Measurements from ENCODE around the gene SLC28A1.
"Not testable (repeated sequence)": the region's sequence is repeated elsewhere in the genome, so short reads cannot be mapped to it uniquely, and the experiment has no call there.

SLC28A1 gene

DNA sequence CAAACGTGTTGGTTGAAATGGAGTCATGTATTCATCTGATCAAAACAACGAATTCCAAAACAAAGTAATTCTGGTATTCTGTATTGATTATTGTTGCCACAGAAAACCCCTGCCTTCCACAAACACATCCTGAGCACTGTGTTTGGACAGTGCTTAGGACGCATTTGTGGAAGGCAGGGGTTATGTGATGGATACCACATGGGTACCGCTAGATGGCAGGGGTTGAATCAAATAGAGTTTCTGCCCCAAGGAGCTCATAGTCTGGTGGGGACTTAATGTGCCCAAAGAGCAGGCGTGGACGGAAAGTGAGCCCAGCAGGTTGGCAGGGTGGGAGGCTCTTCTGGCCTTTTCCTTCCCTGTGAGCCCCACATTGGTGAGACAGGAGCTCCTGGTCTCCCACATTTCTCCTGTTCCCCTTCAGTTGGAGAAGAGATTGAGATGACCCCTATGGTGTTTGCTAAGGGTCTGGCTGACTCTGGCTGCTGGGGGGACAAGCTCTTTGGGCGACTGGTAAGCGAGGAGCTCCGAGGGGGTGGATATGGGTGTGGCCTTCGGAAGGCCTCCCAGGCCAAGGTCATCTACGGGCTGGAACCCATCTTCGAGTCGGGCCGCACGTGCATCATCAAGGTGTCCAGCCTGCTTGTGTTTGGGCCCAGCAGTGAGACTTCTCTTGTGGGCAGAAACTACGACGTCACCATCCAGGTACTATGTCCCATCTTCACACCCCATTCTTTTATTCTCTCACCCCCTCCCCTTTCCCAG is 22.1 kb upstream of the SLC28A1 start:
- no peak for DNase-seq (ENCODE audit: low read depth)

DNA sequence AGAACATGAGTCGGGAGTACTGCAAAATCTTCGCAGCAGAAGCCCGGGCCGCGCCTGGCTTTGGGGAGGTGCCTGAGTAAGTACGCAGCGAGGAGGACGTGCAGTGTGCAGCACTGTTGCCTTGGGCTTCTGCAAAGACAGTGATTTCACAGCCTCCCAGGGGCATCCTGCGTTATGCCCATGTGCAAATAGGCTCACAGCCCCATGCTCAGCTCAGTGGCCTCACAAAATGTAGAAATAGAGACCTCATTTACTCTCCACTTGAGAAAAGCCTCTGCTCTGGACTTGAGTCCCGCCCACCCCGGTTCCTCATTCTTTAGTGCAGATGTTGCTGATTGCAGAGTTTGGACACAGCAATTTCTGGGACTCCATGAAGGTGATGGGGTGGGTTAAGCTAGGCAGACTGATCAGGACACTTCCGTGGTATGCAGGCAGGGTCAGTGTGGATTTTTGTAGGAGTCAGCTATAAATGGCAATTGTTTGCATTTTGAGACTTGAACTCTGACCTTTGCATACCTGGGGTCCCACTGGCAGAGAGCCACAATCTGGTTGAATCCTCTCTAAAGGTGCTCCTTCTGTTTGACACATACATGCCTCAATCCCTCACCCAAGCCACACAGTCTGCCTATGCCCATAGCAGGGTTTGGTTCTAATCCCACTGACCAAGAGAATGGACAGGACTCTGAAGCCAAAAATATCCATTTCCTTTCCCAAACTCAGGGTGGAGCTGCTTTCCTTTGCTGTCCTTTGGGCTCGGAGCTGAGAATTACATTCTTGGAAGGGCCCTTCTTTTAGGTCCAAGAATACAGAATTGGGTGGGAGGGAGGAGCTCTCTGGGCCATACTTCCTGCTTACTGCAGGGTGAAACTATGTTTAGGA is 20.7 kb upstream of the SLC28A1 start:
- DNase-seq (ENCODE audit: low read depth) = no peak

DNA sequence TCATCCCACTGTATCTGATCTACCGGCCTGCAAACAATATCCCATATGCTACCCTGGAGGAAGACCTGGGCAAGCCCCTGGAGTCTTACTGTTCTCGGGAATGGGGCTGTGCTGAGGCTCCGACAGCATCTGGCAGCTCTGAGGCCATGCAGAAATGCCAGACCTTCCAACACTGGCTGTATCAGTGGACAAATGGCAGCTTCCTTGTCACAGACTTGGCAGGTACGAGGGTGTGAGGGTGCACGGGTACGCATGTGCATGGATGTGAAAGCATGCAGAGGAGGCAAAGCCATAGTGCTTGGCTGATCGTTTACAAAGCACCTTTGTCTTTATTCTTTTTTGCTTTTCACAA is 20.0 kb upstream of the SLC28A1 start:
- DNase-seq (ENCODE audit: low read depth) = no peak

DNA sequence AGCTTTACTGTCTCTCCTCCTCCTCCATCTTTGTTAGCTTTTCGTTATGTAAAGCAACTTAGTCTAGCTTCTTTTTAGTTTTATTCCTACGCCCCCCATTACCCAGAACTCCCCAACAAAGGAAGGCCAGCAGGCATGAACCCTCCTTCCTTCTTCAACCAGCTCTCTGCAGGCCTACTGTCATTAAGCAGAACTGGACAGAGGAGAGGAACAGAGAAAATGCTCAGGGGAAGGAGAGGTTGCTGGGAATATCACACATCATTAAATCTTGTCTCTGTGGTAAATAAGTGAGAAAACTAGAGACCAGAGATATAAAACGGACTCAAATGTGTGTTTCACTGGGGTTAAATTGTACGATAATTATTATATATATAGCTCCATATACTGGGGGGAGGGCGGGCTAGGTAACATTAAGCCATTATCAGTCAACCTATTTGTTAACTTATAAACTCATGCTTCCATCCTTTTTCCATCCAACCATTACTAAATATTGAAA is 19.3 kb upstream of the SLC28A1 start:
- no peak for DNase-seq (ENCODE audit: low read depth)

DNA sequence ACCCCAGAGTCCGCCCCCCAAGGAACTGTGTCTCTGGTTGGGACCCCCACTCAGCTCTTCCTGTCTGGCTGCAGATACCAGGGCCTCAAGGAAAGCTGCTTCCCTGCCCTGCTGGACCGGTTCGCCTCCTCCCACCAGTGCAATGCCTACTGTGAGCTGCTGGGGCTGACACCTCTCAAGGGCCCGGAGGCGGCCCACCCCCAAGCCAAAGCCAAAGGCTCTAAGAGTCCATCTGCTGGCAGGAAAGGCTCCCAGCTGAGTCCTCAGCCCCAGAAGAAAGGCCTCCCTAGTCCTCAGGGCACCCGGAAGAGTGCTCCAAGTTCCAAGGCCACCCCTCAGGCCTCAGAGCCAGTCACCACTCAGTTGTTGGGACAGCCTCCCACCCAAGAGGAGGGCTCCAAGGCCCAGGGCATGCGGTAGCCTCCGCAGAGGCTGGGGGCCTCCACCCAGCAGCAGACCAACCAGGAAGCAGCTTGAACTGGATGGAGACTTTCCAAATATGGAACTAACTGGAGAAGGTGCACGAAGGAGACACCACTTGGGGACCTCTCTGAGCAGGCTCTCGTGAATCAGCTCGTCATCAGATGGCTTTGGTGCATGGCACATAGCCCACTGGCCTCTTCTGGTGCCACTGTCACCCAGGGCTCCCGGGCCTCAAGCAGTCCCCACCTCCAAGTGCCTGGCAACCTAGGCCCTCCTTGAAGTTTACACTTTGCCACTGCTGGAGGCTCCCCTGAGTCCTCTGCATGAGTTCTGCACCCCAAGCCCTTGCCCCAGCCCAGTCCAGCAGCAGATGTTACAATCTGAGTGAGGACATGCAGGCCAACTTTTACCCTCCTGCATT is 16.2 kb upstream of the SLC28A1 start:
- no peak for DNase-seq (ENCODE audit: low read depth)

DNA sequence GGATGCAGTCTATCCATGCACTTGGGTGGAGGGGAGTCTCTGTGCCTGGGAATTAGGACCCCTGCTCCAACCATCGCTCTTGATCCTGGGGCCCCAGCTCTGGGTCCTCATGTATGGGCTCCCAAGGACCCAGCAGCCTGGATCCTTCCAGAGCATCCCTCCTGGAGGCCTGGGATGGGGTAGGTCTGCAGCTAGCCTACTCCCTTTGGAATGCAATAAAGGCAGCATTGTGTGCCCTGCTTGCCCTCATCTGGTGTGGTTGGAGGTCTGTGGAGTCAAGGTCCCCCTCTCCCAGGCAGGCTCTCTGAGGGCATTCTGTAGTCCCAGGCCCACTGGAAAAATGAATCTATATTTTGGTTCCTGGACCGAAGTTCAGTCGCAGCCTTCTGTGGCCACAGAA is 15.0 kb upstream of the SLC28A1 start:
- no peak for DNase-seq (ENCODE audit: low read depth)

DNA sequence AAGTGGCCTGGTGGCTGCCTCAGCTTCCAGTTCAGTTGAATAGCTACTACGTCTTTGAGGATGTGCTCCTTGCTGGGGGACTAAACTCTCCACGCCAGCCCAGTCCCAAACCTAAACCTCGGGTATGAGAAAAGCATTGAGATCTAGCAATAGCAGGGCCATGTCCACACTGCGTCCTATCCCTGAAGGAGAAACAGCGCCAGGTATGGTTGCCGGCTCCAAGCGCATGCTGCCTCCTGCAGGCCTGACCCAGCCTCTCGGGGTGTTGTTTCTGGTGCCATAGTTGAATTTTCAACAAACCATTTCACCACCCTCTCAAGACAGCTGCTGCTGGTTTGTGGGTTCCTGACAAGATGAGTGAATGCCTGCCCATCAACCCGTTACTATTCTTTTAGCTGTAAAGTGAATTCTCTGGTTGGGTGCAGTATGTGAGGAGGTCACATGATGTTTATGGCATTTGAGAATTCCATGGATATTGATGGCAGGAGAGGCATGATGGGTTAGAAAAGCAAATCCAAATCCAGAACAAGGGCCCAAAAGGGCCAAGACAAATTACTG is 13.0 kb upstream of the SLC28A1 start:
- no peak for DNase-seq (ENCODE audit: low read depth)

DNA sequence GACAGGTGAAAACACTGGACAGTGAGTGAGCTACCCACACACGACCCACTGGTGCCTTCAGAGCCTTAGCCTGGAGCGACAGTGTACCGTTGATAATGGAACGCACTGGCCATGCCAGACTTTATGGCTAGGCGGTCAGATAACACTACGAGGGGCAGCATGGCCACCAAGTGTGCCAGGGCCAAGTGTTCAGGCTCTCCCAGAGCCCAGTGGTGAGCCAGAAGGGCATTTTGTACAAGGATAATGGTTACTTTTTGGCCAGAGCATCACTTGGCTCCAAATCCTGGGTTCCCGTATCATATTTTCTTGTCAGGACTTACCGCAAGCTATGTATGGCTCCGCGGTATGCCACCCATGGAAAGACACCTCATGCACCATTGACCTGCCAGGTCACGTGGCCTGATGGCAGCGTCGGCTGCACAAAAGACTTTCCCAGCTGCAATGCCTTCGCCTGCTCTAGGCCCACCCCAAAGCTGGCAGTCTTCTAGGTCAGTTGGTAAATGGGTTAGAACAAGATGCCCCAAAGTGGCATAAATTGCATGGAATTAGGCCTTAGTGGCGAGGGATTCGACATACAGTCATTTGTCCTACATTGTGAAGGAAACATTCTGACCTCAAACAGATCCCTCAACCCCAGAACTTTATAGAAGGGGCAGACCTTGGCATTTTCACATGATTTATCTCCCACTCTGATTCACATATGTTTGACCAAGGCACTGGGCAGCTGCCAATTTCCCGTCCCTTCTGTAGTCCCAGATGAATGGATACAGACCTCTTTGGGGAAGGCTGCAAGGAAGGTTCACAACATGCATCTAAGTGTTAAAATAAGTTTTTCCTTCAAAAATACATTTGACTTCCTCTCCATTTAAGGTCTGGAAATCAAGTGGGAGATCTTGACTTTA is 12.2 kb upstream of the SLC28A1 start:
- no peak for DNase-seq (ENCODE audit: low read depth)

DNA sequence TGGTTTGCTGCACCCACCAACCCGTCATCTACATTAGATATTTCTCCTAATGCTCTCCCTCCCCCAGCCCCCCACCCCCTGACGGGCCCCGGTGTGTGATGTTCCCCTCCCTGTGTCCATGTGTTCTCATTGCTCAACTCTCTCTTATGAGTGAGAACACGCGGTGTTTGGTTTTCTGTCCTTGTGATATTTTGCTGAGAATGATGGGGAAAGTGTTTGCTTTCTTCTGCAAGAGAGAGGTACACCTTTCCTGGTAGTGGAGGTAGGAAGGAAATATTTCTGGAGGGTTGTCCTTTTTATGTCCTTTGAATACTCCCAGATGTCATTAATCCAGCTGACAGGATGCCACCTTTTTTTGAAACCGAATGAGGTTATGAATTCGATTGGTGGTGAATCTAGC is 10.5 kb upstream of the SLC28A1 start:
- DNase-seq (ENCODE audit: low read depth) = no peak

DNA sequence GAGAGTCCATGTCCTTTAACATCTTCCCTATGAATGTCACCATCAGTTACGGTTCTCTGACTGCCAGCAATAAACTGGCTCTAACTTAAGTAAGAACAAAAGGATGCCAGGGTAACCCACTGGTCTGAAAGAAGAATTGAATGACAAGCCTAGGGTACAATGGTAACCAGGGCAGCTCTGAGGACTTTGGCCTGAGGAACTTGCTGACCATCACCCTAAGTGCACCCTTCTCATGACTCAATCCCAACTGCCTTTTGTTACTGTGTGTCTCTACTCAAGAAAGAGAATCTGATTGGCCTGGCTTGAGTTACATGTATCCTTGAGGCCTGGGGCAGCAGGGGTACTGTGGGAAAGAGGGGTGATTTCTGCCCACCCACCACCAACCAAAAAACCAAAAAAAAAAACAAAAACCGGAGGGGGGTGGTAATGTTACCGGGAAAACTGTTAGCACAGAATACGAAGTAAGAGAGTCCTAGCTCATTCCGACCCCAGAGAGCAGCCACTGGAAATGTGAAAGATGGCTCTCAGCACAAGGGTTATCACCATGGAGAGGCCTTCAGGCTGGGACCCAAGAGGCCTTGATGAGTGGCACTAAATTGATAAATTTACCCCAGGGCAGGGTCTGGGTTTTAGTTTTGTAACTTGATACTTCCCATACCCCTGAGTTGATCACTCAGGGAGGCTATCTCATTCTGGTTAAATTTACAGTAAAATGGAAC is 9.3 kb upstream of the SLC28A1 start:
- DNase-seq (ENCODE audit: low read depth) = no peak

DNA sequence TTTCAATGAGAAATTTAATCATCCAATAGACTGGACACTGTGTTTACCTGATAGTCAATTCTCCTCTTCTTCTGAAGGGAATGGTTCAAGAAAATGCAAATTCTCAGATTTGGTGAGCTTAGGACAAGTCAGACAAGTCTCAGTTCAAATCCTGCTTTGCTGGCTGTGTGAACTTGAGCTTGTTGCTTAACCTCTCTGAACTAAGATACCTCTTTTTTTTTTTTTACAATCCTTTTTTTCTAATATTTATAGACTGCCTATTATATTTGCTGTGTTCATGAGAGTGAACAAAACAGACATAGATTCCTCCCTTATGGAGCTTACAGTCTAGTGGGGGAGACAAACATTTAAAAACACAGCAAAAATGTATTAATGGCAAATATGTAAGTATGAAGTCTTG is 8.2 kb upstream of the SLC28A1 start:
- no peak for DNase-seq (ENCODE audit: low read depth)

DNA sequence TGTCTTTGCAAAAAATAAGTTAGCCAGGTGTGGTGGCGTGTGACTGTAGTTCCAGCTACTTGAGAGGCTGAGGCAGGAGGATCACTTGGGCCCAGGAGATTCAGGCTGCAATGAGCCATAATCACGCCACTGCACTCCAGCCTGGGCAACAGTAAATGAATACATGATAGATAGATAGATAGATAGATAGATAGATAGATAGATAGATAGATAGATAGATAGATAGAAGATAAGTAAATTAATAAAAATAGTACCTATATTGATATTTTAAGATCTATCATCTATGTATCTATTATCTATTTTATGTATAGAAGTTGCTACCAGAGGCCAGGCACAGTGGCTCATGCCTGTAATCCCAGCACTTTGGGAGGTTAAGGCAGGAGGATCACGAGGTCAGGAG is 6.8 kb upstream of the SLC28A1 start:
- DNase-seq (ENCODE audit: low read depth) = not testable (repeated sequence)

DNA sequence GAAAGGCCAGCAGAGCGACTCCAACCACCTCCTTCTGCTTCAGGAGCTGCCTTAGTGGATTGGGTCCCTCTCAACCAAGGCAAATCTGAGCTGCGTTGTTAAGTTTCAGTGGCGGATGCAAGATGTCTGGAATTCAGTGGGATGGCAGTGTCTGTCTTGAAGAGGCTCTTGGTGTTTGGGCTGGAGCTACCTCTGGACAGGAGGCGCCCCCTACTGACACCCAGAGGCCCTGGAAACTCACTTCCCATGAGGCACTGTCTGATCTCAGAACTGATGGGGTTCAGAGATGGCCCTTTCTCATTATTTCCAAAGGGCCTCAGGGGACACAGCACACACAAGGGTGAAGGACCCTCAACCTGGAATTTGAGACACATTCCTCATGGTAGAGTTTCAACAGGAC is 6.0 kb upstream of the SLC28A1 start:
- DNase-seq (ENCODE audit: low read depth) = no peak

DNA sequence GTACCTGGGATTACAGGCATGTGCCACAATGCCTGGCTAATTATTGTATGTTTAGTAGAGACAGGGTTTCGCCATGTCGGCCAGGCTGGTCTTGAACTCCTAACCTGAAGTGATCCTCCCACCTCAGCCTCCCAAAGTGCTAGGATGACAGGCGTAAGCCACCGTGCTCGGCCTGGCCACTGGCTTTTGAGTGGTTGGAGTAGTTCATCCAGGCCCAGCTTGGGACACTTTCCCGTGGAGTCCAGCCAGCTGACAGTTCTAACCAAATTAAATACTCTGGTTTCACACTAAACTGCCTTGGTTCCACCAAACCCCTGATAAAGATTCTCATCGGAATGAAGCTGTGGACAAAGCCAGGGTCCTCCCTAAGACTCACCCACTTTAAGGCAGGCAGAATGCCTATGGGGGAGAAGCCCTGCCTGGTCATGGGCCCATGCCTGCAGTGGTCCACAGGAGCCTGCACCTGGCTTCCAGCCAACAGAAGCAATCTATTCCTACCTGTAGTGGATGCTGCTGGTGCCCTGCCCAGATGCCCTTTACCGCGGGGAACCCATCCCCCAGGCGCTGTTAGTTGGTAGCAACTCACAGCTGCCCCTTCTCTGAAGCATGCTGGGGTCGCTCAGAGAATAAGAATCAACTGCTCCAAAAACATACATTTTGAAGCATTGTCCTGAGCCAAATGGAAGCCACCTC is 5.2 kb upstream of the SLC28A1 start:
- DNase-seq (ENCODE audit: low read depth) = no peak

DNA sequence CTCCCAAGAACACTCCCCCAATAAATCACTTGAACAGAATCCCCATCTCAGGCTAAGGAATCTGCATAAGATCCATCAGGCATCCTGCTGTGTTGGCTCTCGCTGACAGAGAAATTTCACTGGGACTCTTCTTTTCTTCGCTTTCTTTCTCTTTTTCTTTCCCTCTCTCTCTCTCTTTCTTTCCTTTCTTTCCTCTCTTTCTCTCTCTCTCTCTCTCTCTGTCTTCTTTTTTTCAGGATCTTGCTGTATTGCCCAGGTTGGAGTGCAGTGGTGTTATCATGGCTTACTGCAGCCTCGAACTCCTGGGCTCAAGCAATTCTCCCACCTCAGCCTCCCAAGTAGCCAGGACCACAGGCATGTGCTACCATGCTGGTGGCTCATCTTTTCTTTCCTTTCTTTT is 4.5 kb upstream of the SLC28A1 start:
- no peak for DNase-seq (ENCODE audit: low read depth)

DNA sequence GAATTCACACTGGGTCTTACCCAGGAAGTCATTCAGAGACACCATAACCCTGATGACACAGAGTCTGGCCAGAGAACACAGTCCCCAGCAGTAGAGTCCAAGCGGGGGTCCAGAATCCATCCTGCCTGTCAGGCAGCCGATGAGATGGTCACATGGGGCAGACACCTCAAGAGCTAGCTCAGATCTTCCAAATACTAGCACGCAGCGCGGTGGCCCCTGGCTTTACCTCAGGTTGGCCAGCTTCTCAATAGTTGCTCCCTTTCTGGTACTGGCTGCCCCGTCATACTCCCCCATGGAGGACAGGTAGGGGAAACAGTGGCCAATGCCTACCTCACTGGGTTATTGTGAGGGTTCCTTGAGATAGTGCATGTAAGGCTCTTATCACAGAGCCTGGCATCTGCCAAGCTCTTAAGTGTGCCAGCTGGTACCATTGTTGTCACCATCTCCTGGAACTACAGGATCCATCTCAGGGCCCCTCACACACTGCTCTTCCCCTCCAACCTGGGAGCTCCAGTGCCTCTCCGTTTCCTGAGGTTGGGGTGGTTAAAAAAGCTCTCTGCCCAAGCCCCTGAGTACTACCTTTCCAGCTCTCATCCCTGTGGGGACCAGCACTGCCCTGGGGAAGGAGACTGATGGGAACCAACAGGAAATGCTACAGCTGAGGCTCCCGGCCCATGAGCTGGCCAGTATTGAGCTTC is 3.5 kb upstream of the SLC28A1 start:
- DNase-seq (ENCODE audit: low read depth) = no peak

DNA sequence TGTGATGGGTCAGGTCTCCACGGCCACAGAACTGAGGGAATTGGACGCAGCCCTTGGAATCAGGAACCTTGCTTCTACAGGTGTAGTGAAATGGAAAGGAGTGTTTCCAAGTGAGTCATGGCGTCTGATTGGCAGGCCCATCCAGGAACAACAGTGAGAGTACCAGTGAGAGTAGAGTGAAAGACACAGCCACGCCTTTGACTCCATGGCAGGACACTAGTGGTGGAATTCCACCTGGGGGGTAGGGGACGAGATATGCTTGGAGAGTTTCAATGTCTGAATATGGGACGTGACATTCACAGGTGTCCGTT is 3.0 kb upstream of the SLC28A1 start:
- no peak for DNase-seq (ENCODE audit: low read depth)

DNA sequence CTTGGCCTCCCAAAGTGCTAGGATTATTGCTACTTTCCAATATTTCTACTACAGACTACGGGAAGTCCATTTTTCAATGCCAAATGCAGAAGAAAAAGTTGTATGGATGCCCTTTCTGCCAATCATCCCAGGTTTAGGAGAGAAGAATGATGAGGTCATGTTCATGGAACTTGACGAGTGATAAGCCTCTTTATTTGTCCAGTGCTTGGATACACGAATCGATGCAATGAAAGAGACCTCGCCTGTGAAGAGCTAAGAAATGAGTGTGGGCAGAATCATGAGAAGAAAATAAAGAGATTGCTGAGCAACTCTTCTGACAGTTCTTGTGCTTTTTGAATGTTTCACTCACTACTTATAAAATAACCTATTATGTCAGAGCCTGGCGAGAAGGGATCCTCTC is 996 bp upstream of the SLC28A1 start:
- DNase-seq (ENCODE audit: low read depth) = no peak

DNA sequence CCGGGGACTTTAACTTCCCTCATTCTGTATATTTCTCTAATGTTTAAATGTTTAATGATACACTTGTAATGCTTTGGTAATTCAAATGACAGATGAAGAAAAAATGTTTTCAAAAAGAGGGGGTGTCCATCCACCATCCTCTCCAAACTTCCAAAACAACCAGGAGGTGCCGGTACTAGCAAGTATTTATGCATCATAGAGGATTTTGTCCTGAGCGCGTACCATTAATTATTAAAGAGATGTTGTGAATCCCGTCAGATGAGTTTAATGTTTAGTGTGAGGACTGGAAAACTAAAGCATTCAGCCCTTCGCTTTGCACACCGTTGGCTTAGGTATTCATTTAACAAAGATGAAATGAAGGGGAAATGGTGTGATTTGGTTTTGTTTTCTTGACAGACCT is 1.3 kb downstream of the SLC28A1 start:
- no peak for DNase-seq (ENCODE audit: low read depth)

Data from HS-5 (cell line).